SIG-M5 treated with dmso at 0.1 percent for 504 hours (cell line): ENCODE results near the gene ALPI.

Source experiments
- DNase-seq: peaks from one replicate; lab custom pipeline; 2025; ENCODE audit not compliant: unreplicated experiment; lab: John Stamatoyannopoulos, UW

Gene ALPI

GRCh38 chr2:232458661-232459418, 2.9 kb downstream of the ALPI start:
- DNase-seq, result no peak

- DNase-seq, result no peak
Observed at GRCh38 chr2:232459419-232460035, 3.6 kb downstream of the ALPI start.

- no peak for DNase-seq
Observed at GRCh38 chr2:232460171-232460570, 4.2 kb downstream of the ALPI start.

- DNase-seq, result no peak
Observed at GRCh38 chr2:232463701-232464543, 8.0 kb downstream of the ALPI start.

- no peak for DNase-seq
Observed at GRCh38 chr2:232464544-232464885, 8.6 kb downstream of the ALPI start.

- no peak for DNase-seq
Observed at GRCh38 chr2:232465061-232465460, 9.1 kb downstream of the ALPI start.

- DNase-seq, result peak; percentile 14
Observed at GRCh38 chr2:232466221-232466620, 10.3 kb downstream of the ALPI start.

- DNase-seq, result no peak
Observed at GRCh38 chr2:232473467-232473890, 17.5 kb downstream of the ALPI start.

- DNase-seq, result no peak
Observed at GRCh38 chr2:232476045-232476444, 20.1 kb downstream of the ALPI start.

- DNase-seq, result no peak
Observed at GRCh38 chr2:232476791-232477190, 20.8 kb downstream of the ALPI start.

- DNase-seq, result no peak
Observed at GRCh38 chr2:232477751-232478510, 22.0 kb downstream of the ALPI start.

- no peak for DNase-seq
Observed at GRCh38 chr2:232478571-232479340, 22.8 kb downstream of the ALPI start.

- DNase-seq, result no peak
Observed at GRCh38 chr2:232479341-232480200, 23.6 kb downstream of the ALPI start.

- no peak for DNase-seq
Observed at GRCh38 chr2:232480201-232481190, 24.5 kb downstream of the ALPI start.

- DNase-seq, result no peak
Observed at GRCh38 chr2:232481322-232482140, 25.6 kb downstream of the ALPI start.

GRCh38 chr2:232482301-232483238, 26.6 kb downstream of the ALPI start:
- no peak for DNase-seq
